Measurements from ENCODE around the gene UBE2U. TPM values are rescaled to one million over a fixed set of nuclear protein-coding genes. Genes with fewer than 3 reads are reported as not detected.

The UBE2U gene
- total RNA-seq, 4 donors from 2014 or later = not detected

DNA sequence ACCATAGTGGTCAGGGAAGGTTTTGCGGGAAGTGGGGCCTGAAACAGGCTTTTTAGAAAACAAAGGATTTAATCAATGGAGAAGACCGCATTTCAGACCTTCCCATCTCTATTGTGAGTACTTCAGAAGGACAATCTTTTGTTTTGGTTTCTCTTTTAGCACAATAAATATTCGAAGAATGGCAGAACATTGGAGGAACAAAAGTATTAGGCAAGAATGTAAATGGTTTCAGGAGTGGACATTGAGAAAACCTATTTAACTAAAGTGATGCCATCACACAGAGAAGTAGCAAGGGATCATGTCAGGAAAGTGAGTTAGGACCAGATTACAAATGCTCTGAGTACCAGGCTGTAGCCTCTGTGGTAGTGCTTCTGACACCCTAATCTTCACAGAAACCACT is 26.8 kb upstream of the UBE2U start:
- no peak overlapping the region for H3K27ac ChIP-seq
- H3K36me3 ChIP-seq = no peaks in the 10 kb centered on the region
- peaks cover 0 to 8% of the 10 kb centered on the region in 2 donors for H3K4me1 ChIP-seq
- no peak overlapping the region for H3K4me3 ChIP-seq
- H3K27me3 ChIP-seq = no peaks in the 10 kb centered on the region
- in situ Hi-C loops (cut with MboI; ENCODE audit: low sequenced_read_pairs in 4 of 4) = no loop called here
- intact Hi-C loops (cut with DNase I; ENCODE audit: low total_unique reads) = no loop called here
- TF ChIP-seq, protein P1, sequence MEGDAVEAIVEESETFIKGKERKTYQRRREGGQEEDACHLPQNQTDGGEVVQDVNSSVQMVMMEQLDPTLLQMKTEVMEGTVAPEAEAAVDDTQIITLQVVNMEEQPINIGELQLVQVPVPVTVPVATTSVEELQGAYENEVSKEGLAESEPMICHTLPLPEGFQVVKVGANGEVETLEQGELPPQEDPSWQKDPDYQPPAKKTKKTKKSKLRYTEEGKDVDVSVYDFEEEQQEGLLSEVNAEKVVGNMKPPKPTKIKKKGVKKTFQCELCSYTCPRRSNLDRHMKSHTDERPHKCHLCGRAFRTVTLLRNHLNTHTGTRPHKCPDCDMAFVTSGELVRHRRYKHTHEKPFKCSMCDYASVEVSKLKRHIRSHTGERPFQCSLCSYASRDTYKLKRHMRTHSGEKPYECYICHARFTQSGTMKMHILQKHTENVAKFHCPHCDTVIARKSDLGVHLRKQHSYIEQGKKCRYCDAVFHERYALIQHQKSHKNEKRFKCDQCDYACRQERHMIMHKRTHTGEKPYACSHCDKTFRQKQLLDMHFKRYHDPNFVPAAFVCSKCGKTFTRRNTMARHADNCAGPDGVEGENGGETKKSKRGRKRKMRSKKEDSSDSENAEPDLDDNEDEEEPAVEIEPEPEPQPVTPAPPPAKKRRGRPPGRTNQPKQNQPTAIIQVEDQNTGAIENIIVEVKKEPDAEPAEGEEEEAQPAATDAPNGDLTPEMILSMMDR (IDR thresholded peaks at IDR 0.05 in 4 of 5, conservative IDR thresholded peaks at IDR 0.05 in 1 of 5) = no peak
- TF ChIP-seq POLR2A (IDR thresholded peaks at IDR 0.05) = no peak
- DNase-seq (no peak), ATAC-seq (no peak)
- H3K9me3 ChIP-seq = no peaks in the 10 kb centered on the region

DNA sequence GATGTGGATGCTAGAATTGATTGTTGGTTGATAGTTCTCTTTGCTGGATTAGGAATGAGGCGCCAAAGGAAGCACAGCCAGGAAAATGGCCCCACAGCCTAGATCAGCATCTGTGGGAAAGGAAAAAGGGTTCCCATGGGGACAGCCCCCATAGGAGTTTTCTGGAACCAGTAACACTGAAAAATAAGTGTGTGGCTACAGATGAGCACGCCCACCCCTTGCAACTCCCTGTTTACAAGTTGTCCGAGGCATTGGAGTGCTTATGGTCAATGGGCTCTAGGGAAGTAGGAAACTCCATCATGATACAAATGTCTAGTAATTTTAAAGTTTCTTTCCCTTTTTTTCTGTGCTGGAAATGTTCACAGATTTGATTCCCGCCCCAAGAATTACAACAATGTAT is 23.8 kb upstream of the UBE2U start:
- Histone ChIP-seq H3K4me1 (peaks cover 5 to 10% of the 10 kb centered on the region in 2 donors), H3K9me3 (no peaks in the 10 kb centered on the region), H3K27ac (no peak overlapping the region), H3K4me3 (no peak overlapping the region), H3K27me3 (no peaks in the 10 kb centered on the region), H3K36me3 (no peaks in the 10 kb centered on the region)
- TF ChIP-seq, protein P1 (IDR thresholded peaks at IDR 0.05 in 4 of 5, conservative IDR thresholded peaks at IDR 0.05 in 1 of 5) = no peak
- TF ChIP-seq POLR2A (IDR thresholded peaks at IDR 0.05) = no peak
- DNase-seq = no peak
- intact Hi-C loops (cut with DNase I; ENCODE audit: low total_unique reads) = no loop called here
- ATAC-seq = no peak
- in situ Hi-C loops (cut with MboI; ENCODE audit: low sequenced_read_pairs in 4 of 4) = no loop called here

DNA sequence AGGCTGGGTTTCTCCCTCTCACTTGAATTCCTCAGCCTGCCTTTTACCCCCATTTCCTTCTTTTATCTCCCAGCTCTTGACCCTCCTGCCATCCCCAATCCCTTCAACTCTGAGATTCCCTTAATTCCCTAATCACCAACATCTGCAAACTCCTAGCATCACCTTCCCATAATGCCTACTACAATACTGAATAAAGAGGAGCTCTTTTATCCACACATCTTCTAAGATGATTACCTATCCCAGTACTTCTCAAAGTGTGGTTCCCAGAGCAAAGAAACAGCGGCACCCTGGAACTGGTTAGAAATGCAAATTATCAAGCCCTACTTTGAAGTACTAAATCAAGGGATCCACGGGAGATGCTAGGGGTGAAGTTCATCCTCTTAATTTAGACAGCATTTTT is 21.2 kb upstream of the UBE2U start:
- Histone ChIP-seq H3K9me3 (no peaks in the 10 kb centered on the region), H3K27ac (no peak overlapping the region), H3K4me3 (no peak overlapping the region), H3K36me3 (no peaks in the 10 kb centered on the region), H3K27me3 (no peaks in the 10 kb centered on the region), H3K4me1 (peaks cover 5 to 10% of the 10 kb centered on the region in 2 donors)
- intact Hi-C loops (cut with DNase I; ENCODE audit: low total_unique reads) (no loop called here), in situ Hi-C loops (cut with MboI; ENCODE audit: low sequenced_read_pairs in 4 of 4) (no loop called here)
- ATAC-seq = no peak
- DNase-seq = no peak
- TF ChIP-seq, protein P1 (IDR thresholded peaks at IDR 0.05 in 4 of 5, conservative IDR thresholded peaks at IDR 0.05 in 1 of 5) = no peak
- no peak for TF ChIP-seq POLR2A (IDR thresholded peaks at IDR 0.05)

DNA sequence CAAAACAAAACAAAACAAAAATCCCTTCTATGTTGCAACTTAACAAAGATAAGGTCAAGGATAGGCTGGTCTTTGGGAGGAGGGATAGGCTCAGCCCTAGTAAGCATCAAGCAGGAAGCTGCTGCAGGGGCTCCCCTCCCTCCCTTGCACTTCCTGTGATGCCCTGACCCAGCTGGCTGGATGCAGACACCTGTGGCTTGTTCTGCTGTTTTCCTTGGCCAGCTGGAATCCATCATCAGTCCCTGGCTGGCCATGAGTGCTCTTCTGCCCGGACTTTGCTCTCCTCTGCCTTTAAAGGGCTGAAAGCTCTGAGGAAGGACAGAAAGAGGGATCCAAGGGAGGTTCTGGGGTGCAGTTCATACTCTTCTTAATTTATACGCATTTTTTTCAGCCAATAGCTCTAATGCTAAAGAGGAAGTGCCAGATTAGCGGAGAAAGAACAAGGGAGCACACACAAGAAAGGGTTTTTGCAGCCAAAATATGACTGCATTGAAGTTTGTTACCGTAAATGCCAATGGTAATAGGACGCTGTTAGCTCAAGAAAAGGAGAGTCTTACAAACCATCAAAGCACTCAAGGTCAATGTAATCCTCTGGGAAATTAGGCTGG is 19.9 kb upstream of the UBE2U start:
- no peaks in the 10 kb centered on the region for H3K9me3 ChIP-seq
- TF ChIP-seq, protein P1 (IDR thresholded peaks at IDR 0.05 in 4 of 5, conservative IDR thresholded peaks at IDR 0.05 in 1 of 5) = no peak
- no peak for TF ChIP-seq POLR2A (IDR thresholded peaks at IDR 0.05)
- peak overlapping the region in 1 of 4 donors; percentile 18 for H3K4me3 ChIP-seq
- no peaks in the 10 kb centered on the region for H3K36me3 ChIP-seq
- peak; percentile 21 to 43 for ATAC-seq
- no peak for DNase-seq
- intact Hi-C loops (cut with DNase I; ENCODE audit: low total_unique reads) (no loop called here), in situ Hi-C loops (cut with MboI; ENCODE audit: low sequenced_read_pairs in 4 of 4) (no loop called here)
- no peaks in the 10 kb centered on the region for H3K27me3 ChIP-seq
- H3K27ac ChIP-seq = peak overlapping the region; percentile 5 to 69 (median 44)
- peaks cover 5 to 10% of the 10 kb centered on the region in 2 donors for H3K4me1 ChIP-seq

DNA sequence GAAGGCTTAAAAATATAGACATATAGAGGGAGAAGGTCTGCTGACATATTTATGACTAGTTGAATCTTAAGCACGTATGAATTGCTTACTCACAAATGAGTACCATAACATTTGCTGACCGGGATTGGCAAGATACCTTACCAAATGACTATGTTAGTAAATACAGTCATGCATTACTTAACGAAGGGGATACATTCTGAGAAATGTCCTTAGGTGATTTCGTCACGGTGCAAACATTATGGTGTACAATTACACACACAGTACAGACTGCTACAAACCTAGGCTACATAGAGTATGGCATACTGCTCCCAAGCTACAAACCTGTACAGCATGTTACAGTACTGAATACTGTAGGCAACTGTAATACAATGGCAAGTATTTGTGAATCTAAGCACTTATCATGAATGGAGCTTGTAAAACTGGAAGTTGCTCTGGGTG is 19.4 kb upstream of the UBE2U start:
- intact Hi-C loops (cut with DNase I; ENCODE audit: low total_unique reads) (no loop called here), in situ Hi-C loops (cut with MboI; ENCODE audit: low sequenced_read_pairs in 4 of 4) (no loop called here)
- Histone ChIP-seq H3K36me3 (no peaks in the 10 kb centered on the region), H3K9me3 (no peaks in the 10 kb centered on the region), H3K27me3 (no peaks in the 10 kb centered on the region), H3K4me1 (peaks cover 5 to 10% of the 10 kb centered on the region in 2 donors), H3K27ac (peak overlapping the region; percentile 5 to 69 (median 44)), H3K4me3 (peak overlapping the region in 1 of 4 donors; percentile 18)
- TF ChIP-seq, protein P1 (IDR thresholded peaks at IDR 0.05 in 4 of 5, conservative IDR thresholded peaks at IDR 0.05 in 1 of 5) = no peak
- no peak for TF ChIP-seq POLR2A (IDR thresholded peaks at IDR 0.05)
- peak; percentile 95 to 97 for ATAC-seq
- DNase-seq = no peak
